HepG2 (cell line): ENCODE measurements around the gene ZNF597. TPM values are rescaled to one million over a fixed set of nuclear protein-coding genes. Genes with fewer than 3 reads are reported as not detected.

Source experiments
- ATAC-seq: fragments of 200-7000 bp; cut with Tn5 transposase; 3 replicates; pipeline ENCODE4 v1.9.1; 2020; ENCODE audit warnings: mild to moderate bottlenecking, moderate library complexity
- BruUV-seq: library from RNA; stranded (reverse); fragments of 400-500 nt; replicated peaks from 2 replicates; lab custom pipeline; 2021; lab: Mats Ljungman, UMichigan
- CTCF ChIA-PET: fragments of 300-600 bp; formaldehyde crosslinking; extraction: SDS; loops from one replicate; lab custom pipeline; 2021; ENCODE audit warnings: low total read pairs, inconsistent platforms, low intra/inter-chr PET ratio; lab: Yijun Ruan, JAX
- POLR2A ChIA-PET: fragments of 350-600 bp; sonication (Branson Sonifier 250); formaldehyde crosslinking; loops from one replicate; lab custom pipeline; 2020; ENCODE audit warnings: antibody characterized with exemption, inconsistent platforms; lab: Yijun Ruan, JAX
- DNase-seq: peaks from one replicate; pipeline ENCODE4 v3.0.0-alpha.2; 2015; ENCODE audit warnings: low spot score
- FAIRE-seq: peaks from 3 replicates; lab custom pipeline; 2011; peaks lifted over from hg19 to GRCh38; lab: Jason Lieb, UNC
- H2AFZ ChIP-seq: one replicate; pipeline ENCODE4 v1.6.1; 2011; ENCODE audit warnings: low read length, inconsistent platforms
- H3K27ac ChIP-seq: fragments of 300-600 bp; 3 replicates; pipeline ENCODE4 v1.8.0; 2011; ENCODE audit warnings: mixed run types, mild to moderate bottlenecking, mixed read lengths, low read length, inconsistent platforms; ENCODE audit not compliant: insufficient read depth; ENCODE audit errors: extremely low read length
- H3K27me3 ChIP-seq, 2 experiments: fragments of 200-600 bp in 1 of 2; 2 replicates in 1 of 2; 3 replicates in 1 of 2; pipeline versions ENCODE4 v1.6.0 to v1.8.0; 2011; ENCODE audit warnings: low read length in 2 of 2, mild to moderate bottlenecking in 2 of 2, moderate library complexity in 2 of 2, inconsistent platforms in 1 of 2; ENCODE audit not compliant: insufficient read depth in 2 of 2, control insufficient read depth in 1 of 2
- H3K36me3 ChIP-seq, 2 experiments: fragments of 200-600 bp in 1 of 2; replicated peaks in 1 of 2; 2 replicates in 1 of 2; 3 replicates in 1 of 2; pipeline versions ENCODE4 v1.5.1 to v1.8.0; 2011; ENCODE audit warnings: low read length in 2 of 2, inconsistent platforms in 1 of 2; ENCODE audit not compliant: insufficient read depth in 2 of 2, control insufficient read depth in 1 of 2
- H3K4me1 ChIP-seq: 2 replicates; pipeline ENCODE4 v1.5.1; 2012; ENCODE audit warnings: low read length, inconsistent platforms; ENCODE audit not compliant: insufficient read depth
- H3K4me2 ChIP-seq: 2 replicates; pipeline ENCODE4 v1.6.0; 2011; ENCODE audit warnings: low read depth, low read length, inconsistent platforms
- H3K4me3 ChIP-seq, 3 experiments: fragments of 200-600 bp in 1 of 3; sonication (generic), shearing (Covaris generic) in 1 of 3; replicated peaks in 1 of 3; 2 replicates each; pipeline ENCODE4 v1.5.1; 2011 to 2016; ENCODE audit warnings: low read length in 3 of 3, inconsistent platforms in 2 of 3, low read depth in 2 of 3, mild to moderate bottlenecking in 2 of 3, control low read depth in 1 of 3, mixed read lengths in 1 of 3; ENCODE audit not compliant: insufficient read depth in 1 of 3
- H3K79me2 ChIP-seq: one replicate; pipeline ENCODE4 v1.6.1; 2011; ENCODE audit warnings: low read length, inconsistent platforms; ENCODE audit not compliant: insufficient read depth
- H3K9ac ChIP-seq: 2 replicates; pipeline ENCODE4 v1.6.0; 2011; ENCODE audit warnings: mild to moderate bottlenecking, low read depth, low read length, inconsistent platforms; ENCODE audit not compliant: insufficient read depth
- H3K9me3 ChIP-seq: 2 replicates; pipeline ENCODE4 v1.5.1; 2012; ENCODE audit warnings: mild to moderate bottlenecking, low read length
- H4K20me1 ChIP-seq: 2 replicates; pipeline ENCODE4 v1.6.0; 2011; ENCODE audit warnings: inconsistent platforms, mild to moderate bottlenecking, low read length, moderate library complexity; ENCODE audit not compliant: insufficient read depth
- CBX1 ChIP-seq: IDR thresholded peaks from one replicate; pipeline ENCODE4 v1.6.1; 2016; ENCODE audit warnings: antibody characterized with exemption, low read depth
- JUND ChIP-seq: sonication (generic); formaldehyde crosslinking; IDR thresholded peaks from 2 replicates; pipeline ENCODE4 v1.8.0; 2022; ENCODE audit warnings: mild to moderate bottlenecking, missing genetic modification reagents
- MYC ChIP-seq: sonication (generic); formaldehyde crosslinking; IDR thresholded peaks from 2 replicates; pipeline ENCODE4 v1.9.0; 2021; ENCODE audit warnings: missing genetic modification reagents, borderline replicate concordance
- RARG ChIP-seq: sonication (generic); formaldehyde crosslinking; IDR thresholded peaks from 2 replicates; pipeline ENCODE4 v1.4.0; 2020; ENCODE audit warnings: low read depth, mild to moderate bottlenecking, missing genetic modification reagents
- REL ChIP-seq: sonication (generic); formaldehyde crosslinking; conservative IDR thresholded peaks from 2 replicates; pipeline ENCODE4 v1.8.0; 2022; ENCODE audit warnings: mild to moderate bottlenecking, missing genetic modification reagents, moderate library complexity
- SMAD9 ChIP-seq: sonication (generic); formaldehyde crosslinking; IDR thresholded peaks from 2 replicates; pipeline ENCODE4 v1.5.1; 2020; ENCODE audit warnings: mild to moderate bottlenecking, missing genetic modification reagents
- SRSF1 ChIP-seq: fragments of 200-400 bp; formaldehyde crosslinking; optimal IDR thresholded peaks from 2 replicates; pipeline ENCODE3; 2017; ENCODE audit warnings: mild to moderate bottlenecking, low read depth, low read length, moderate library complexity
- SRSF4 ChIP-seq: fragments of 200-400 bp; formaldehyde crosslinking; IDR thresholded peaks from one replicate; pipeline ENCODE4 v1.6.1; 2018; ENCODE audit warnings: mild to moderate bottlenecking, low read depth, low read length, moderate library complexity; ENCODE audit not compliant: poor library complexity, severe bottlenecking
- TP53 ChIP-seq: sonication (generic); formaldehyde crosslinking; conservative IDR thresholded peaks from 2 replicates; pipeline ENCODE4 v1.4.0; 2020; ENCODE audit warnings: missing genetic modification reagents
- ZFP36 ChIP-seq: fragments of 150-350 bp; IDR thresholded peaks from 2 replicates; pipeline ENCODE4 v1.6.1; 2018; ENCODE audit warnings: borderline replicate concordance, low read length, low read depth; ENCODE audit not compliant: partially characterized antibody
- ZNF264 ChIP-seq: sonication (generic); formaldehyde crosslinking; IDR thresholded peaks from 2 replicates; pipeline ENCODE4 v1.4.0; 2020; ENCODE audit warnings: missing genetic modification reagents
- ZNF34 ChIP-seq: sonication (generic); formaldehyde crosslinking; IDR thresholded peaks from 2 replicates; pipeline ENCODE4 v1.4.0; 2020; ENCODE audit warnings: mild to moderate bottlenecking, missing genetic modification reagents, borderline replicate concordance
- ZNF792 ChIP-seq: IDR thresholded peaks from 2 replicates; pipeline ENCODE4 v1.6.1; 2016
- WGBS: methylation state at CpG from one replicate; pipeline ENCODE4 v1.1.6; 2017; ENCODE audit warnings: low lambda C conversion rate; 5-methylcytosine and 5-hydroxymethylcytosine counted together
- in situ Hi-C: cut with HindIII; loops from 2 replicates; pipeline ENCODE4 v1.10.0; 2017; ENCODE audit warnings: low pct_unique_long_range_greater_than_20kb; ENCODE audit not compliant: extremely low pct_ligation_motif_present
- intact Hi-C: fragments of 100-400 bp; cut with micrococcal nuclease; formaldehyde crosslinking; loops from one replicate; pipeline ENCODE4 v1.10.0; 2022; ENCODE audit not compliant: unreplicated experiment
- polyA plus RNA-seq, 8 experiments: library from polyadenylated mRNA; depleted of rRNA in 3 of 8; stranded (reverse) in 7 of 8; unstranded in 1 of 8; fragments of >200 nt; fragmentation: Illumina TruSeq in 4 of 8; extraction: Trizol in 4 of 8; gene quantifications; 2 replicates each; pipeline versions ENCODE4 v1.2.1 to v1.2.3, GENCODE V29; 2011 to 2016; ENCODE audit warnings: low read depth in 4 of 8, missing spikeins in 1 of 8, mixed read lengths in 1 of 8; ENCODE audit not compliant: insufficient read depth in 1 of 8
- total RNA-seq, 5 experiments: library from RNA; depleted of rRNA; stranded (reverse); fragments of >200 nt; fragmentation: Illumina TruSeq; extraction: Trizol; gene quantifications; 2 replicates each; pipeline ENCODE4 v1.2.3, GENCODE V29; 2016; ENCODE audit warnings: low read depth in 1 of 5
- TF ChIP-seq, protein P1 (sequence below): sonication (generic); formaldehyde crosslinking; IDR thresholded peaks from 2 replicates; pipeline ENCODE4 v1.4.0; 2020; ENCODE audit warnings: missing genetic modification reagents, borderline replicate concordance
- TF ChIP-seq, protein P2 (sequence below): sonication (generic); formaldehyde crosslinking; IDR thresholded peaks from 2 replicates; pipeline ENCODE4 v1.5.0; 2020; ENCODE audit warnings: missing genetic modification reagents, mild to moderate bottlenecking, borderline replicate concordance
- TF ChIP-seq, protein P3 (sequence below): sonication (generic); formaldehyde crosslinking; IDR thresholded peaks from 2 replicates; pipeline ENCODE4 v1.5.0; 2020; ENCODE audit warnings: missing genetic modification reagents

The ZNF597 gene
- total and polyA plus RNA-seq, 2 of the 13 experiments (the other 11 are each of a cell fraction or from before 2014, with no cell fraction given), result 1.3 to 2.4 TPM

DNA sequence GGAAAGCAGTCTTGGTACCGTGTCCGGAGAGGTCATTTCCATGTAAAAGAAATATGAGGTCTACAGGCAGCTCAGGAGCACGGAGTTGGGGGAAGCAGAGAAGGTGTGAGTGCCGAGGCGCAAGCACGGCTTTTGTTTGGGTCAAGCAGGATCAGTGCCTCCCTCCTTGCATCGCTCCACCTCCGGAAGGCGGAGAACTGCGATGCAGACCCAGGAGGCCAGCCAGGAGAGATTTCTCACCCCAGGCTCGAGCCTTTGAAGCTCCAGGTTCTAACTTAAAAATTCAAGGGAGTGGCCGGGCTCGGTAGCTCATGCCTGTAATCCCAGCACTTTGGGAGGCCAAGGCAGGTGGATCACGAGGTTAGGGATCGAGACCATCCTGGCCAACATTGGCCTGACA is 25.2 kb upstream of the ZNF597 start:
- Histone ChIP-seq H3K4me2 (no peak overlapping the region), H3K4me1 (peaks cover 32% of the 10 kb centered on the region), H3K27ac (no peak overlapping the region), H3K27me3 (no peaks in the 10 kb centered on the region), H3K9me3 (no peaks in the 10 kb centered on the region), H4K20me1 (peaks cover 85% of the 10 kb centered on the region), H3K9ac (no peak overlapping the region), H3K4me3 (no peak overlapping the region), H3K79me2 (peaks cover 94% of the 10 kb centered on the region), H2AFZ (no peak overlapping the region), H3K36me3 (peaks cover 10 to 41% of the 10 kb centered on the region in 2 experiments)
- BruUV-seq, result no TSS peak
- TF ChIP-seq SMAD9, result no peak
- ChIA-PET POLR2A (no interaction called here), CTCF (no interaction called here)
- intact Hi-C loops, result no loop called here
- in situ Hi-C loops, result no loop called here
- FAIRE-seq (no peak), DNase-seq (no peak), ATAC-seq (no peak)
- 94% methylated on average over 12 of the region's 15 CpGs for WGBS

DNA sequence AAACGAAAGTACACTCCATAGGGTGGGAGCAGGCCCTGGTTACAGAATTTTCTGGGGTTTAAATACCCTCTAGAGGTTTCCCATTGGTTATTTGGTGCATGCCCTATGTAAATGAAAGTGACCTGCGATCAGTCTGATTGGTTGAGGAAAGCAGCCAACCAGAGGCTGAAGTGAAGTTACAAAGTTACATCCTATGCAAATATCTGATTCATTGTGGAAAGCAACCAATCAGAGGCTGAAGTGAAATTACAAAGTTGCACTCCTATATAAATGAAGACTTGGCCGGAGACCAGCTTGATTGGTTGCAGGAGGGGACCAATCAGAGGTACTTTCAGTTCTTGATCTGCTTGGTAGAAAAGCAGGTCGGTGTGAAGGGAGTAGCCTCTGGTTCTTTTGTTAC is 24.6 kb upstream of the ZNF597 start:
- H3K4me2 ChIP-seq, result no peak overlapping the region
- peaks cover 94% of the 10 kb centered on the region for H3K79me2 ChIP-seq
- no peaks in the 10 kb centered on the region for H3K27me3 ChIP-seq
- H2AFZ ChIP-seq, result no peak overlapping the region
- 92% methylated on average over 4 of the region's 4 CpGs for WGBS
- BruUV-seq, result no TSS peak
- peaks cover 84% of the 10 kb centered on the region for H4K20me1 ChIP-seq
- no peak overlapping the region for H3K9ac ChIP-seq
- intact Hi-C loops, result no loop called here
- in situ Hi-C loops, result no loop called here
- FAIRE-seq (no peak), ATAC-seq (no peak), DNase-seq (no peak)
- POLR2A ChIA-PET, result no interaction called here
- H3K4me1 ChIP-seq, result peaks cover 32% of the 10 kb centered on the region
- no peak overlapping the region for H3K4me3 ChIP-seq
- peaks cover 8 to 39% of the 10 kb centered on the region in 2 experiments for H3K36me3 ChIP-seq
- CTCF ChIA-PET, result no interaction called here
- no peaks in the 10 kb centered on the region for H3K9me3 ChIP-seq
- no peak overlapping the region for H3K27ac ChIP-seq
- TF ChIP-seq SRSF4 (no peak), SRSF1 (no peak), ZNF264 (CRISPR knock-in tag) (no peak), ZFP36 (no peak), RARG (CRISPR knock-in tag) (no peak), MYC (CRISPR knock-in tag) (no peak), TP53 (no peak), ZNF34 (CRISPR knock-in tag) (no peak), JUND (CRISPR knock-in tag) (no peak), REL (CRISPR knock-in tag) (no peak), CBX1 (no peak), ZNF792 (CRISPR knock-in tag) (no peak)
- TF ChIP-seq, protein P1, sequence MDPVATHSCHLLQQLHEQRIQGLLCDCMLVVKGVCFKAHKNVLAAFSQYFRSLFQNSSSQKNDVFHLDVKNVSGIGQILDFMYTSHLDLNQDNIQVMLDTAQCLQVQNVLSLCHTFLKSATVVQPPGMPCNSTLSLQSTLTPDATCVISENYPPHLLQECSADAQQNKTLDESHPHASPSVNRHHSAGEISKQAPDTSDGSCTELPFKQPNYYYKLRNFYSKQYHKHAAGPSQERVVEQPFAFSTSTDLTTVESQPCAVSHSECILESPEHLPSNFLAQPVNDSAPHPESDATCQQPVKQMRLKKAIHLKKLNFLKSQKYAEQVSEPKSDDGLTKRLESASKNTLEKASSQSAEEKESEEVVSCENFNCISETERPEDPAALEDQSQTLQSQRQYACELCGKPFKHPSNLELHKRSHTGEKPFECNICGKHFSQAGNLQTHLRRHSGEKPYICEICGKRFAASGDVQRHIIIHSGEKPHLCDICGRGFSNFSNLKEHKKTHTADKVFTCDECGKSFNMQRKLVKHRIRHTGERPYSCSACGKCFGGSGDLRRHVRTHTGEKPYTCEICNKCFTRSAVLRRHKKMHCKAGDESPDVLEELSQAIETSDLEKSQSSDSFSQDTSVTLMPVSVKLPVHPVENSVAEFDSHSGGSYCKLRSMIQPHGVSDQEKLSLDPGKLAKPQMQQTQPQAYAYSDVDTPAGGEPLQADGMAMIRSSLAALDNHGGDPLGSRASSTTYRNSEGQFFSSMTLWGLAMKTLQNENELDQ (CRISPR knock-in tag), result no peak
- TF ChIP-seq, protein P2, sequence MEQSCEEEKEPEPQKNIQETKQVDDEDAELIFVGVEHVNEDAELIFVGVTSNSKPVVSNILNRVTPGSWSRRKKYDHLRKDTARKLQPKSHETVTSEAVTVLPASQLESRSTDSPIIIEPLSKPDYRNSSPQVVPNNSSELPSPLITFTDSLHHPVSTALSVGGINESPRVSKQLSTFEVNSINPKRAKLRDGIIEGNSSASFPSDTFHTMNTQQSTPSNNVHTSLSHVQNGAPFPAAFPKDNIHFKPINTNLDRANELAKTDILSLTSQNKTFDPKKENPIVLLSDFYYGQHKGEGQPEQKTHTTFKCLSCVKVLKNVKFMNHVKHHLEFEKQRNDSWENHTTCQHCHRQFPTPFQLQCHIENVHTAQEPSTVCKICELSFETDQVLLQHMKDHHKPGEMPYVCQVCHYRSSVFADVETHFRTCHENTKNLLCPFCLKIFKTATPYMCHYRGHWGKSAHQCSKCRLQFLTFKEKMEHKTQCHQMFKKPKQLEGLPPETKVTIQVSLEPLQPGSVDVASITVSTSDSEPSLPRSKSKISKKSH (CRISPR knock-in tag), result no peak
- TF ChIP-seq, protein P3, sequence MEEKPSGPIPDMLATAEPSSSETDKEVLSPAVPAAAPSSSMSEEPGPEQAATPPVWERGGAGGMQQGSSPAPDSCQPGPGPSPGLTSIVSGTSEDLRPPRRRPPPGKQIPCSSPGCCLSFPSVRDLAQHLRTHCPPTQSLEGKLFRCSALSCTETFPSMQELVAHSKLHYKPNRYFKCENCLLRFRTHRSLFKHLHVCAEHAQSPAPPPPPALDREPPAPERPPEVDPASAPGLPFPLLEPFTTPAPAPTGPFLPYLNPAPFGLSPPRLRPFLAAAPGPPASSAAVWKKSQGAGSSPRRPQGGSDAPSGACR (CRISPR knock-in tag), result no peak
